ENCODE data around the gene C5orf22. TPM values are rescaled to one million over a fixed set of nuclear protein-coding genes. Genes with fewer than 3 reads are reported as not detected.
"Not testable (repeated sequence)": the region's sequence is repeated elsewhere in the genome, so short reads cannot be mapped to it uniquely, and the experiment has no call there.

C5orf22 gene
- total RNA-seq, 2 donors from 2014 or later, result 17.0 to 22.5 TPM

GRCh38 chr5:31587546-31587945, 55.4 kb downstream of the C5orf22 start:
- intact Hi-C loops (cut with DNase I), result no loop called here
- ATAC-seq (no peak), DNase-seq (no peak)

- intact Hi-C loops (cut with DNase I), result no loop called here
- ATAC-seq, result no peak
- DNase-seq, result no peak
These were observed 61.6 kb downstream of the C5orf22 start for GRCh38 chr5:31593665-31594064.

GRCh38 chr5:31596354-31596753, 64.3 kb downstream of the C5orf22 start:
- ATAC-seq (no peak), DNase-seq (no peak)
- intact Hi-C loops (cut with DNase I), result no loop called here

DNA sequence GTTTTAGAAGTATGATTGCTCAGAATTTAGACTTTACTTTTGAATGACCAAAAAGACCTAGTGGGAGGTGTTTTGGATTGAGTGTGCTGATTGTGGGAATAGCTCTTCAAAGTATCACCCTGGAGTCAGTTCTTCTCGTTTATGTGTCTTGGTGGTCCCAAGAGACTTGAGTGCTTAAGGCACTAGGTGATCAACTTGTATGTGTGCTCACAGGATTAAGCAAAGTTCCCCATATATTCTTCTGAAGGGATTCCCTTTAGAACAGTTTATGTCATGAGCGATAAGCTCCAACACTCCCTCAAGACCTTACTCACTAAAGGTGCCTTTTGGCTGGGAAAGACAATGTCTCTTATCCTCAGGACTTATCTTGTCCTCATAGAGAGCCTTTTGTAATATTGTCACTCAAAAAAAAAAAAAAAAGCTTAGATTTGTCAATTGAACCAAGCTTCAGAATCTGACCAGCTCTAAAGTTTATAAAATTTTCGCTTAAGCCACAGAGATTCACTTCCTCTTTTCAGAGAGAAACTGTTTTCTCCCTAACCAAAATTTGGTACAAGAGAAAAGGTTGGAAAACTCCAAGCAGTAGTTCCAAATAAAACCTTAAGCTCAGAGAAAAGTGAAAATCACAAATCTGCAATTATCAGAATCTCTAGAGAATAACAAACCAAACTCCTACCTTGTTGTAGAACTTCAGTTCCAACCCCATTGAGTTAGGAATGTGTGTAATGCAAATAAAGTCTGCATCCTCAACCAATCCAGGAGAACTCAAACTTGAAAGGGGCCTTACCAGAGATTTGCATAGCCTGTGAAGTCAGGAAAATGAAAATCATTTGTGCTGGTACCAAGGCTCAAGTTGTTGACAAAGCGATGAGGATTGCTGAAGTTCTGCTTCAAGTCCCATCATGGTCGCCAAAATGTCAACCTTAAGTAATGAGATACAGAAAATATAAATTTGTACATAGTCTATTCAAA, 66.8 kb downstream of the C5orf22 start:
- ATAC-seq, result no peak
- intact Hi-C loops (cut with DNase I), result no loop called here
- DNase-seq, result no peak

DNA sequence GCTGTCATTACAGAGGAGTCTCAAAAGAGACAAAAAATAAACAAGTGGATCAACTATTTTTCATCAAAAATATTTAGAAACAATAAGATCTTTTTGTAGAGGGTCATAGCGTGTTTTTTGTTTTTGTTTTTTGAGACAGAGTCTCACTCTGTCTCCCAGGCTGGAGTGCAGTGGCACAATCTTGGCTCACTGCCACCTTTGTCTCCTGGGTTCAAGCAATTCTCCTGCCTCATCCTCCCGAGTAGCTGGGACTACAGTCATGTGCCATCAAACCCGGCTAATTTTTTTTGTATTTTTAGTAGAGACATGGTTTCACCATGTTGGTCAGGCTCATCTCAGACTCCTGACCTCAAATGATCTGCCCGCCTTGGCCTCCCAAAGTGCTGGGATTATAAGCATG, 70.2 kb downstream of the C5orf22 start:
- DNase-seq; intact Hi-C loops (cut with DNase I); ATAC-seq: not testable (repeated sequence)

DNA sequence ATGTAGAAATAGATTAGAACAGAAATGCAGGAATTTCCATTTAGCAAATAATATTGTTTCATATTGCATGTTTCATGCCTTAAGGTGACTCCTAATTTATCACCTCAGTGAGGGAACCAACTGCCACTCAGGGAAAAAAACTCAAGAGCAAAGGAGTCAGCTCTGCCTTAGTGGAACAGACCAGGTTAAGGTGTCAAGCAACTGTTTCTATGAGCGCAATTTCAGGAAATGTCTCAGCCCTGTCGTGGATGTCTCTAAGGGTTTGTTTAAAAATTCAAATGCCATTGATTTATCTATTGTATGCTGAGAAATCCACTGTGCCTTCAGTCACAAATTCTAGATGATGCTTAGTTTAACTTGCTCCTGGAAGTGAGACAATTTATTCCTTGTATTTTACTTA, 72.1 kb downstream of the C5orf22 start:
- DNase-seq (no peak), ATAC-seq (no peak)
- intact Hi-C loops (cut with DNase I), result no loop called here

DNA sequence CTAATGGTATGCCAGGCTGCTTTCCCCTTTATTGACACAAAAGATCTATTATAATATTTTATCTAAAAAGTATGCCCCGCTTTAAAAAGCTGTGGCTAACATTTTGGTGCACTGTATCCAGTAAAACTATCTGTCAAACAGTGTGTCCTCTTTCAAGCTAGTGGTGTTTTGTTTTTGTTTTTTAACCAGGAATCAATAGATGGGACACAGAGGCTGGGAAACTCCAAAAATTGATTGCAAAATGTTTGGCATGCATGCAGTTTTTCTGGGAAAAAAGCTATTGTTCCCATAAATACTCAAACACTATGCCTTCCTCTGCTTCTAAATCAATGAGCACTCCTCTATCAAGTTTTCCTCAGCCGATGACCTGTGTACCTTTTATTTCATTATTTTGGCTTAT, 72.5 kb downstream of the C5orf22 start:
- ATAC-seq (no peak), DNase-seq (no peak)
- intact Hi-C loops (cut with DNase I), result no loop called here

Other genes with a start within 250 kb of the C5orf22 start
- gene DROSHA, start 208 bp upstream of the C5orf22 start, total RNA-seq, result 10 to 100 TPM; 31.5 to 33.9 TPM
- 10 to 100 TPM; 66.2 to 77.3 TPM for gene PDZD2, start 106.8 kb downstream of the C5orf22 start, total RNA-seq